SK-N-SH treated with all-trans-retinoic acid at 6 μM for 48 hours (cell line): Measurements from ENCODE around the gene THSD4.

Source experiments
- ATAC-seq: fragments of 200-7000 bp; cut with Tn5 transposase; 3 replicates; pipeline ENCODE4 v1.9.1; 2020; ENCODE audit warnings: mild to moderate bottlenecking, moderate library complexity
- ARNTL ChIP-seq: fragments of 450-650 bp; formaldehyde crosslinking; IDR thresholded peaks from 2 replicates; pipeline ENCODE4 v1.5.0; 2020; ENCODE audit warnings: low read depth, mild to moderate bottlenecking, moderate library complexity, borderline replicate concordance
- BACH2 ChIP-seq: fragments of 250-450 bp; sonication (Bioruptor Pico); IDR thresholded peaks from 2 replicates; pipeline ENCODE4 v1.9.0; 2021; ENCODE audit warnings: mild to moderate bottlenecking, borderline replicate concordance
- CSDC2 ChIP-seq: fragments of 250-450 bp; sonication (Bioruptor Pico); IDR thresholded peaks from 2 replicates; pipeline ENCODE4 v1.5.0; 2020; ENCODE audit warnings: mild to moderate bottlenecking, moderate library complexity
- ESRRG ChIP-seq: fragments of 250-450 bp; sonication (Bioruptor Pico); IDR thresholded peaks from 2 replicates; pipeline ENCODE4 v1.6.1; 2021; ENCODE audit warnings: mild to moderate bottlenecking
- GLIS3 ChIP-seq: fragments of 250-450 bp; sonication (Bioruptor Pico); IDR thresholded peaks from 2 replicates; pipeline ENCODE4 v1.5.0; 2020; ENCODE audit warnings: mild to moderate bottlenecking, moderate library complexity
- ISL1 ChIP-seq: fragments of 250-450 bp; sonication (Bioruptor Pico); IDR thresholded peaks from 2 replicates; pipeline ENCODE4 v2.1.2; 2022; ENCODE audit warnings: mild to moderate bottlenecking, moderate library complexity
- OSR1 ChIP-seq: fragments of 250-450 bp; sonication (Bioruptor Pico); IDR thresholded peaks from 2 replicates; pipeline ENCODE4 v1.8.0; 2022; ENCODE audit warnings: moderate library complexity, mild to moderate bottlenecking, inconsistent platforms
- PATZ1 ChIP-seq: fragments of 250-450 bp; sonication (Bioruptor Pico); IDR thresholded peaks from 2 replicates; pipeline ENCODE4 v1.8.0; 2020; ENCODE audit warnings: mild to moderate bottlenecking, moderate library complexity, borderline replicate concordance
- PPARA ChIP-seq: fragments of 250-450 bp; sonication (Bioruptor Pico); IDR thresholded peaks from 2 replicates; pipeline ENCODE4 v1.5.0; 2020; ENCODE audit warnings: mild to moderate bottlenecking, borderline replicate concordance
- RARB ChIP-seq: fragments of 250-450 bp; sonication (Bioruptor Pico); IDR thresholded peaks from 2 replicates; pipeline ENCODE4 v1.8.0; 2021; ENCODE audit warnings: mild to moderate bottlenecking, moderate library complexity
- SNAI2 ChIP-seq: fragments of 250-450 bp; sonication (Bioruptor Pico); IDR thresholded peaks from 2 replicates; pipeline ENCODE4 v1.5.0; 2020; ENCODE audit warnings: mild to moderate bottlenecking, moderate library complexity
- TCF4 ChIP-seq: fragments of 250-450 bp; sonication (Bioruptor Pico); IDR thresholded peaks from 2 replicates; pipeline ENCODE4 v1.8.0; 2021; ENCODE audit warnings: mild to moderate bottlenecking, moderate library complexity, borderline replicate concordance
- TOX ChIP-seq: fragments of 250-450 bp; sonication (Bioruptor Pico); IDR thresholded peaks from 2 replicates; pipeline ENCODE4 v1.8.0; 2021; ENCODE audit warnings: mild to moderate bottlenecking, moderate library complexity, borderline replicate concordance
- TSHZ2 ChIP-seq: fragments of 250-450 bp; sonication (Bioruptor Pico); IDR thresholded peaks from 2 replicates; pipeline ENCODE4 v1.5.0; 2020; ENCODE audit warnings: mild to moderate bottlenecking, moderate library complexity
- ZC3H10 ChIP-seq: fragments of 250-450 bp; sonication (Bioruptor Pico); IDR thresholded peaks from 2 replicates; pipeline ENCODE4 v1.5.1; 2021; ENCODE audit warnings: mild to moderate bottlenecking, moderate library complexity
- ZFP3 ChIP-seq: fragments of 250-450 bp; sonication (Bioruptor Pico); IDR thresholded peaks from 2 replicates; pipeline ENCODE4 v1.5.0; 2020; ENCODE audit warnings: mild to moderate bottlenecking, moderate library complexity
- ZFP30 ChIP-seq: fragments of 450-650 bp; formaldehyde crosslinking; IDR thresholded peaks from 2 replicates; pipeline ENCODE4 v1.5.0; 2022; ENCODE audit warnings: mild to moderate bottlenecking, moderate library complexity
- ZNF565 ChIP-seq: fragments of 450-650 bp; formaldehyde crosslinking; conservative IDR thresholded peaks from 2 replicates; pipeline ENCODE4 v1.5.0; 2020; ENCODE audit warnings: low read depth, mild to moderate bottlenecking, moderate library complexity
- ZNF70 ChIP-seq: fragments of 450-650 bp; formaldehyde crosslinking; IDR thresholded peaks from 2 replicates; pipeline ENCODE4 v1.5.0; 2020; ENCODE audit warnings: mild to moderate bottlenecking, moderate library complexity
- ZNF8 ChIP-seq: fragments of 450-650 bp; formaldehyde crosslinking; IDR thresholded peaks from 2 replicates; pipeline ENCODE4 v1.5.0; 2020; ENCODE audit warnings: mild to moderate bottlenecking, moderate library complexity
- TF ChIP-seq, protein P1 (sequence below): fragments of 250-450 bp; sonication (Bioruptor Pico); IDR thresholded peaks from 2 replicates; pipeline ENCODE4 v1.8.0; 2021; ENCODE audit warnings: low read depth, mild to moderate bottlenecking, moderate library complexity, borderline replicate concordance
- TF ChIP-seq, protein P2 (sequence below): fragments of 250-450 bp; sonication (Bioruptor Pico); IDR thresholded peaks from 2 replicates; pipeline ENCODE4 v1.5.1; 2021; ENCODE audit warnings: mild to moderate bottlenecking, moderate library complexity
- TF ChIP-seq, protein P3 (sequence below): fragments of 250-450 bp; sonication (Bioruptor Pico); IDR thresholded peaks from 2 replicates; pipeline ENCODE4 v1.5.1; 2020; ENCODE audit warnings: low read depth, mild to moderate bottlenecking, moderate library complexity

THSD4 gene

GRCh38 chr15:71452893-71453292, 337.6 kb downstream of the THSD4 start:
- no peak for ATAC-seq
- TF ChIP-seq BACH2 (CRISPR knock-in tag) = no peak
- TF ChIP-seq PATZ1 (CRISPR knock-in tag) = no peak
- no peak for TF ChIP-seq ZFP30
- TF ChIP-seq TCF4 (CRISPR knock-in tag) = no peak
- no peak for TF ChIP-seq ZNF8 (CRISPR knock-in tag)
- TF ChIP-seq PPARA (CRISPR knock-in tag) = no peak
- no peak for TF ChIP-seq ZNF70 (CRISPR knock-in tag)
- TF ChIP-seq, protein P1, sequence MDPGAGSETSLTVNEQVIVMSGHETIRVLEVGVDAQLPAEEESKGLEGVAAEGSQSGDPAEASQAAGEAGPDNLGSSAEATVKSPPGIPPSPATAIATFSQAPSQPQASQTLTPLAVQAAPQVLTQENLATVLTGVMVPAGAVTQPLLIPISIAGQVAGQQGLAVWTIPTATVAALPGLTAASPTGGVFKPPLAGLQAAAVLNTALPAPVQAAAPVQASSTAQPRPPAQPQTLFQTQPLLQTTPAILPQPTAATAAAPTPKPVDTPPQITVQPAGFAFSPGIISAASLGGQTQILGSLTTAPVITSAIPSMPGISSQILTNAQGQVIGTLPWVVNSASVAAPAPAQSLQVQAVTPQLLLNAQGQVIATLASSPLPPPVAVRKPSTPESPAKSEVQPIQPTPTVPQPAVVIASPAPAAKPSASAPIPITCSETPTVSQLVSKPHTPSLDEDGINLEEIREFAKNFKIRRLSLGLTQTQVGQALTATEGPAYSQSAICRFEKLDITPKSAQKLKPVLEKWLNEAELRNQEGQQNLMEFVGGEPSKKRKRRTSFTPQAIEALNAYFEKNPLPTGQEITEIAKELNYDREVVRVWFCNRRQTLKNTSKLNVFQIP (CRISPR knock-in tag) = no peak
- no peak for TF ChIP-seq ARNTL (CRISPR knock-in tag)
- TF ChIP-seq ZFP3 (CRISPR knock-in tag) = no peak
- TF ChIP-seq ESRRG (CRISPR knock-in tag) = no peak
- no peak for TF ChIP-seq SNAI2 (CRISPR knock-in tag)
- no peak for TF ChIP-seq TOX (CRISPR knock-in tag)

DNA sequence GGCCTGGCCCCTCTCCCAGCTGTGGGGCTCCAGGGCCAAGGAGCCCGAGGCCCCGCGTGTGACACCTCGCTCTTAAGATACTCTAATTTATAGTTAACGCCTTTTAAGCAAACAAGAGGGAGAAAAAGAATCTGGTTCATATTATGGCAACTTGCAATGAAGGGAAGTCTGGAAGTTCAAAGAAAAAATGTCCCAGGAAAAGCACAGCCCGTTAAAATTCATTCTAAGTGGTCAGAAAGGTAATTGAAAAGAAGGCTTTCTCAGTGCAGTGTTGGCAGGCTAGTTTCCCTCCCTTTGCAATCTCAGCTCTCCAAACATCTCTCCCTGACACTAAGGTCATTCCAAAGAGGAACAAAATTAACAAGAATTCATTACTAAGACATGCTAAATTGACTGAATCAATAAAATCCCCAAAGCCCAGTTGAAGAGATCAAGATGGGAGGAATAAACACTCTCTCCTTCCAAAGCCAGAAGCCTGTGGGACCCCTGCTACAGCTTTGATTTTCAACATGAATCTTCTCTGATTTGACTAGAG, 339.3 kb downstream of the THSD4 start:
- no peak for TF ChIP-seq OSR1 (CRISPR knock-in tag)
- TF ChIP-seq ZFP3 (CRISPR knock-in tag) = no peak
- no peak for TF ChIP-seq ARNTL (CRISPR knock-in tag)
- no peak for TF ChIP-seq BACH2 (CRISPR knock-in tag)
- TF ChIP-seq RARB = no peak
- TF ChIP-seq ESRRG (CRISPR knock-in tag) = no peak
- no peak for TF ChIP-seq ZNF70 (CRISPR knock-in tag)
- no peak for TF ChIP-seq PPARA (CRISPR knock-in tag)
- TF ChIP-seq TSHZ2 (CRISPR knock-in tag) = no peak
- TF ChIP-seq TCF4 (CRISPR knock-in tag) = no peak
- no peak for TF ChIP-seq GLIS3 (CRISPR knock-in tag)
- TF ChIP-seq, protein P2, sequence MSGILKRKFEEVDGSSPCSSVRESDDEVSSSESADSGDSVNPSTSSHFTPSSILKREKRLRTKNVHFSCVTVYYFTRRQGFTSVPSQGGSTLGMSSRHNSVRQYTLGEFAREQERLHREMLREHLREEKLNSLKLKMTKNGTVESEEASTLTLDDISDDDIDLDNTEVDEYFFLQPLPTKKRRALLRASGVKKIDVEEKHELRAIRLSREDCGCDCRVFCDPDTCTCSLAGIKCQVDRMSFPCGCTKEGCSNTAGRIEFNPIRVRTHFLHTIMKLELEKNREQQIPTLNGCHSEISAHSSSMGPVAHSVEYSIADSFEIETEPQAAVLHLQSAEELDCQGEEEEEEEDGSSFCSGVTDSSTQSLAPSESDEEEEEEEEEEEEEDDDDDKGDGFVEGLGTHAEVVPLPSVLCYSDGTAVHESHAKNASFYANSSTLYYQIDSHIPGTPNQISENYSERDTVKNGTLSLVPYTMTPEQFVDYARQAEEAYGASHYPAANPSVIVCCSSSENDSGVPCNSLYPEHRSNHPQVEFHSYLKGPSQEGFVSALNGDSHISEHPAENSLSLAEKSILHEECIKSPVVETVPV (CRISPR knock-in tag) = no peak
- TF ChIP-seq ZFP30 = no peak
- TF ChIP-seq ZC3H10 = no peak
- no peak for TF ChIP-seq ISL1 (CRISPR knock-in tag)
- no peak for ATAC-seq

GRCh38 chr15:71455107-71455506, 339.8 kb downstream of the THSD4 start:
- no peak for ATAC-seq
- TF ChIP-seq ZC3H10 = no peak
- no peak for TF ChIP-seq ZNF565
- no peak for TF ChIP-seq GLIS3 (CRISPR knock-in tag)
- no peak for TF ChIP-seq SNAI2 (CRISPR knock-in tag)
- TF ChIP-seq TSHZ2 (CRISPR knock-in tag) = no peak
- TF ChIP-seq ZNF70 (CRISPR knock-in tag) = no peak
- TF ChIP-seq ISL1 (CRISPR knock-in tag) = no peak
- no peak for TF ChIP-seq BACH2 (CRISPR knock-in tag)
- no peak for TF ChIP-seq PPARA (CRISPR knock-in tag)
- TF ChIP-seq, protein P3, sequence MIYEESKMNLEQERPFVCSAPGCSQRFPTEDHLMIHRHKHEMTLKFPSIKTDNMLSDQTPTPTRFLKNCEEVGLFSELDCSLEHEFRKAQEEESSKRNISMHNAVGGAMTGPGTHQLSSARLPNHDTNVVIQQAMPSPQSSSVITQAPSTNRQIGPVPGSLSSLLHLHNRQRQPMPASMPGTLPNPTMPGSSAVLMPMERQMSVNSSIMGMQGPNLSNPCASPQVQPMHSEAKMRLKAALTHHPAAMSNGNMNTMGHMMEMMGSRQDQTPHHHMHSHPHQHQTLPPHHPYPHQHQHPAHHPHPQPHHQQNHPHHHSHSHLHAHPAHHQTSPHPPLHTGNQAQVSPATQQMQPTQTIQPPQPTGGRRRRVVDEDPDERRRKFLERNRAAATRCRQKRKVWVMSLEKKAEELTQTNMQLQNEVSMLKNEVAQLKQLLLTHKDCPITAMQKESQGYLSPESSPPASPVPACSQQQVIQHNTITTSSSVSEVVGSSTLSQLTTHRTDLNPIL = no peak
- no peak for TF ChIP-seq TOX (CRISPR knock-in tag)
- TF ChIP-seq PATZ1 (CRISPR knock-in tag) = no peak
- no peak for TF ChIP-seq ZFP3 (CRISPR knock-in tag)
- no peak for TF ChIP-seq CSDC2 (CRISPR knock-in tag)
